ENCODE data around the gene USP54.

The USP54 gene

GRCh38 chr10:73456187-73456890, 134.8 kb downstream of the USP54 start:
- Histone ChIP-seq H3K27ac (ENCODE audit: insufficient read depth in 1 of 2, low read depth in 1 of 2, low read length in 2 of 2, poor library complexity in 1 of 2, severe bottlenecking in 2 of 2) (no peak overlapping the region), H3K4me3 (ENCODE audit: control insufficient read depth in 1 of 7, extremely low read depth in 1 of 7, insufficient read depth in 4 of 7, low read depth in 2 of 7, low read length in 6 of 7) (no peak overlapping the region), H3K36me3 (ENCODE audit: control insufficient read depth in 4 of 4, insufficient read depth in 4 of 4, low read length in 3 of 4) (peaks cover 2 to 14% (median 4%) of the 10 kb centered on the region in 4 experiments), H3K4me1 (ENCODE audit: control extremely low read depth in 1 of 4, control insufficient read depth in 4 of 4, insufficient read depth in 4 of 4, low read length in 3 of 4) (no peaks in the 10 kb centered on the region), H3K9me3 (ENCODE audit: control extremely low read depth in 1 of 5, control insufficient read depth in 4 of 5, insufficient read depth in 2 of 5, low read depth in 1 of 5, low read length in 4 of 5) (no peaks in the 10 kb centered on the region), H3K27me3 (replicated peaks in 2 of 5; ENCODE audit: control insufficient read depth in 4 of 5, insufficient read depth in 5 of 5, low read length in 4 of 5) (no peaks in the 10 kb centered on the region)
- no CpG with 5 or more reads among the region's 2 CpGs for WGBS (ENCODE audit: insufficient coverage)
- DNase-seq = peak; percentile 54 to 83 (median 64)
- ChIA-PET CTCF (no interaction called here), POLR2A (no interaction called here)

- ChIA-PET CTCF (no interaction called here), POLR2A (no interaction called here)
- Histone ChIP-seq H3K4me1 (ENCODE audit: control extremely low read depth in 1 of 4, control insufficient read depth in 4 of 4, insufficient read depth in 4 of 4, low read length in 3 of 4) (no peaks in the 10 kb centered on the region), H3K27me3 (replicated peaks in 2 of 5; ENCODE audit: control insufficient read depth in 4 of 5, insufficient read depth in 5 of 5, low read length in 4 of 5) (no peaks in the 10 kb centered on the region), H3K4me3 (ENCODE audit: control insufficient read depth in 1 of 7, extremely low read depth in 1 of 7, insufficient read depth in 4 of 7, low read depth in 2 of 7, low read length in 6 of 7) (no peak overlapping the region), H3K9me3 (ENCODE audit: control extremely low read depth in 1 of 5, control insufficient read depth in 4 of 5, insufficient read depth in 2 of 5, low read depth in 1 of 5, low read length in 4 of 5) (no peaks in the 10 kb centered on the region), H3K36me3 (ENCODE audit: control insufficient read depth in 4 of 4, insufficient read depth in 4 of 4, low read length in 3 of 4) (peaks cover 2 to 20% (median 13%) of the 10 kb centered on the region in 4 experiments), H3K27ac (ENCODE audit: insufficient read depth in 1 of 2, low read depth in 1 of 2, low read length in 2 of 2, poor library complexity in 1 of 2, severe bottlenecking in 2 of 2) (no peak overlapping the region)
- no peak for DNase-seq
- WGBS (ENCODE audit: insufficient coverage) = 100% methylated on average over 1 of the region's 1 CpG
These were observed 142.0 kb downstream of the USP54 start for GRCh38 chr10:73449113-73449512.

GRCh38 chr10:73448384-73448783, 142.8 kb downstream of the USP54 start:
- ChIA-PET POLR2A (no interaction called here), CTCF (no interaction called here)
- WGBS (ENCODE audit: insufficient coverage) = 100% methylated on average over 1 of the region's 1 CpG
- DNase-seq = no peak
- Histone ChIP-seq H3K27ac (ENCODE audit: insufficient read depth in 1 of 2, low read depth in 1 of 2, low read length in 2 of 2, poor library complexity in 1 of 2, severe bottlenecking in 2 of 2) (no peak overlapping the region), H3K27me3 (replicated peaks in 2 of 5; ENCODE audit: control insufficient read depth in 4 of 5, insufficient read depth in 5 of 5, low read length in 4 of 5) (no peaks in the 10 kb centered on the region), H3K36me3 (ENCODE audit: control insufficient read depth in 4 of 4, insufficient read depth in 4 of 4, low read length in 3 of 4) (peaks cover 2 to 25% (median 11%) of the 10 kb centered on the region in 4 experiments), H3K4me3 (ENCODE audit: control insufficient read depth in 1 of 7, extremely low read depth in 1 of 7, insufficient read depth in 4 of 7, low read depth in 2 of 7, low read length in 6 of 7) (no peak overlapping the region), H3K4me1 (ENCODE audit: control extremely low read depth in 1 of 4, control insufficient read depth in 4 of 4, insufficient read depth in 4 of 4, low read length in 3 of 4) (no peaks in the 10 kb centered on the region), H3K9me3 (ENCODE audit: control extremely low read depth in 1 of 5, control insufficient read depth in 4 of 5, insufficient read depth in 2 of 5, low read depth in 1 of 5, low read length in 4 of 5) (no peaks in the 10 kb centered on the region)
